Spleen (tissue), 11 donors: ENCODE data around the gene ACTR5. TPM values are rescaled to one million over a fixed set of nuclear protein-coding genes. Genes with fewer than 3 reads are reported as not detected.

Experiments used
- DNase-seq: peaks from one replicate; pipeline ENCODE4 v3.0.0-alpha.2; 2020
- H3K27ac ChIP-seq, 8 donors: fragments of 200-600 bp; sonication (generic) in 7 of 8; 1 replicate in 4 of 8; 2 replicates in 4 of 8; pipeline versions ENCODE4 v1.5.0 to v1.8.0; 2016 to 2021; ENCODE audit warnings: inconsistent platforms in 4 of 8, mild to moderate bottlenecking in 4 of 8, moderate library complexity in 1 of 8
- H3K27me3 ChIP-seq, 7 donors: fragments of 200-600 bp; sonication (generic) in 6 of 7; replicated peaks in 1 of 7; 1 replicate in 4 of 7; 2 replicates in 3 of 7; pipeline versions ENCODE4 v1.5.0 to v1.8.0; 2016 to 2021; ENCODE audit warnings: inconsistent platforms in 3 of 7, mild to moderate bottlenecking in 1 of 7
- H3K36me3 ChIP-seq, 6 donors: fragments of 200-600 bp; sonication (generic) in 5 of 6; 1 replicate in 4 of 6; 2 replicates in 2 of 6; pipeline versions ENCODE4 v1.5.0 to v1.8.0; 2016 to 2021; ENCODE audit warnings: inconsistent platforms in 2 of 6
- H3K4me1 ChIP-seq, 6 donors: fragments of 200-600 bp; sonication (generic) in 5 of 6; 1 replicate in 3 of 6; 2 replicates in 3 of 6; pipeline versions ENCODE4 v1.5.0 to v1.8.0; 2016 to 2021; ENCODE audit warnings: inconsistent platforms in 3 of 6
- H3K4me3 ChIP-seq, 8 donors: fragments of 200-600 bp; sonication (generic) in 7 of 8; 1 replicate in 4 of 8; 2 replicates in 4 of 8; pipeline versions ENCODE4 v1.5.0 to v1.8.0; 2016 to 2021; ENCODE audit warnings: inconsistent platforms in 4 of 8, mild to moderate bottlenecking in 4 of 8, moderate library complexity in 2 of 8
- H3K9me3 ChIP-seq, 8 donors: fragments of 200-600 bp; sonication (generic) in 7 of 8; 1 replicate in 4 of 8; 2 replicates in 4 of 8; pipeline versions ENCODE4 v1.5.0 to v1.8.0; 2016 to 2021; ENCODE audit warnings: inconsistent platforms in 4 of 8
- CTCF ChIP-seq, 11 experiments: fragments of 200-600 bp in 7 of 11; fragments of 450-650 bp in 4 of 11; sonication (generic) in 4 of 11; IDR thresholded peaks in 8 of 11; conservative IDR thresholded peaks in 3 of 11; 1 replicate in 7 of 11; 2 replicates in 4 of 11; pipeline versions ENCODE4 v1.4.0 to v1.8.0; 2016 to 2021; ENCODE audit warnings: antibody characterized with exemption in 11 of 11, inconsistent platforms in 4 of 11, mild to moderate bottlenecking in 1 of 11
- POLR2A ChIP-seq, 3 donors: fragments of 450-650 bp; IDR thresholded peaks; one replicate each; pipeline ENCODE4 v1.5.1; 2017; ENCODE audit warnings: antibody characterized with exemption in 3 of 3, mild to moderate bottlenecking in 1 of 3
- POLR2AphosphoS5 ChIP-seq, 3 donors: sonication (generic); formaldehyde crosslinking; IDR thresholded peaks; one replicate each; pipeline ENCODE4 v1.5.1; 2017; ENCODE audit warnings: antibody characterized with exemption in 3 of 3
- WGBS, 5 donors: extraction: QIAGEN DNeasy Blood & Tissue Kit in 3 of 5; methylation state at CpG; one replicate each; pipeline versions ENCODE4 v1.1.5 to v1.1.7; 2013 to 2018; 5-methylcytosine and 5-hydroxymethylcytosine counted together
- intact Hi-C: fragments of 100-400 bp; cut with DNase I; formaldehyde crosslinking; loops from one replicate; pipeline ENCODE4 v1.15.0; 2023; ENCODE audit warnings: low total_unique reads
- polyA plus RNA-seq, 3 donors: library from polyadenylated mRNA; stranded (reverse); fragments of 200-250 nt; gene quantifications; one replicate each; pipeline ENCODE4 v1.2.1, GENCODE V29; 2013
- total RNA-seq, 7 donors: library from RNA; depleted of rRNA in 3 of 7; stranded (reverse); fragments of >200 nt in 3 of 7; fragmentation: NEBNext Ultra II Directional in 4 of 7; extraction: Animal tissue kit (Norgen Biotek cat#: 25700) in 4 of 7; gene quantifications; one replicate each; pipeline versions ENCODE4 v1.1.0 to v1.2.1, GENCODE V29; 2016 to 2021
- donor health status: healthy with polysubstance abuse.
- donor health status: DM: no; HTN: no; CAD: no; lungs with moderate emphysema.
- donor health status: DM: no; HTN: no; CAD: no.
- donor health status: Bipolar disorder and iron deficiency.
- donor health status: healthy.
- donor health status: DM: no; HTN: no; CAD: no.
- donor health status: DM: yes; HTN: yes; CAD: no.

Gene ACTR5
- total and polyA plus RNA-seq, 10 donors, result 5.6 to 12.8 (median 9.5) TPM

GRCh38 chr20:38752029-38752428 lies 3.8 kb downstream of the ACTR5 start:
- no peak for TF ChIP-seq POLR2AphosphoS5 (IDR thresholded peaks at IDR 0.05)
- no peak for TF ChIP-seq CTCF (IDR thresholded peaks at IDR 0.05 in 8 of 11, conservative IDR thresholded peaks at IDR 0.05 in 3 of 11)
- no peak for TF ChIP-seq POLR2A (IDR thresholded peaks at IDR 0.05)
- H3K9me3 ChIP-seq, result no peaks in the 10 kb centered on the region
- H3K27ac ChIP-seq, result no peak overlapping the region
- intact Hi-C loops, result loop anchor here (5.0 to 10.0 kb wide), 2 partner anchors 100 to 143 kb away; no protein-coding TSS in a partner anchor
- no peak overlapping the region for H3K4me3 ChIP-seq
- DNase-seq, result no peak
- no peaks in the 10 kb centered on the region for H3K27me3 ChIP-seq
- WGBS, 5 donors, result 92 to 98% (median 95%) methylated on average over 4 of the region's 4 CpGs
- H3K36me3 ChIP-seq, result peaks cover 0 to 55% (median 37%) of the 10 kb centered on the region in 6 donors
- H3K4me1 ChIP-seq, result peaks cover 6 to 42% (median 29%) of the 10 kb centered on the region in 6 donors

- H3K27ac ChIP-seq, result no peak overlapping the region
- H3K4me1 ChIP-seq, result peaks cover 0 to 21% (median 13%) of the 10 kb centered on the region in 6 donors
- peaks cover 0 to 84% (median 61%) of the 10 kb centered on the region in 6 donors for H3K36me3 ChIP-seq
- no peaks in the 10 kb centered on the region for H3K27me3 ChIP-seq
- H3K4me3 ChIP-seq, result no peak overlapping the region
- WGBS, 5 donors, result 88 to 96% (median 95%) methylated on average over 13 of the region's 13 CpGs
- no peak for DNase-seq
- TF ChIP-seq POLR2A (IDR thresholded peaks at IDR 0.05) (no peak), CTCF (IDR thresholded peaks at IDR 0.05 in 8 of 11, conservative IDR thresholded peaks at IDR 0.05 in 3 of 11) (no peak), POLR2AphosphoS5 (IDR thresholded peaks at IDR 0.05) (no peak)
- no peaks in the 10 kb centered on the region for H3K9me3 ChIP-seq
- intact Hi-C loops, result loop anchor here (5.0 to 10.0 kb wide), 2 partner anchors 103 to 140 kb away; no protein-coding TSS in a partner anchor
Measured at GRCh38 chr20:38754924-38755323, 6.7 kb downstream of the ACTR5 start.

- TF ChIP-seq POLR2A (IDR thresholded peaks at IDR 0.05) (no peak), CTCF (IDR thresholded peaks at IDR 0.05 in 8 of 11, conservative IDR thresholded peaks at IDR 0.05 in 3 of 11) (no peak), POLR2AphosphoS5 (IDR thresholded peaks at IDR 0.05) (no peak)
- H3K27ac ChIP-seq, result no peak overlapping the region
- DNase-seq, result no peak
- H3K36me3 ChIP-seq, result peaks cover 0 to 89% (median 66%) of the 10 kb centered on the region in 6 donors
- peaks cover 0 to 16% (median 9%) of the 10 kb centered on the region in 6 donors for H3K4me1 ChIP-seq
- H3K9me3 ChIP-seq, result no peaks in the 10 kb centered on the region
- intact Hi-C loops, result loop anchor here (10.0 kb wide), 1 partner anchor 139 kb away; no protein-coding TSS in a partner anchor
- WGBS, 5 donors, result 49 to 60% (median 59%) methylated on average over 6 of the region's 6 CpGs
- no peaks in the 10 kb centered on the region for H3K27me3 ChIP-seq
- no peak overlapping the region for H3K4me3 ChIP-seq
Measured at GRCh38 chr20:38755324-38755910, 7.2 kb downstream of the ACTR5 start.

GRCh38 chr20:38757145-38757775 lies 9.0 kb downstream of the ACTR5 start:
- Histone ChIP-seq H3K36me3 (peaks cover 0 to 100% (median 81%) of the 10 kb centered on the region in 6 donors), H3K4me3 (no peak overlapping the region), H3K27ac (peak overlapping the region in 4 of 8 donors; percentile 22 to 56 (median 34)), H3K9me3 (no peaks in the 10 kb centered on the region), H3K4me1 (peaks cover 0 to 7% (median 0%) of the 10 kb centered on the region in 6 donors), H3K27me3 (no peaks in the 10 kb centered on the region)
- TF ChIP-seq CTCF (IDR thresholded peaks at IDR 0.05 in 8 of 11, conservative IDR thresholded peaks at IDR 0.05 in 3 of 11) (no peak), POLR2AphosphoS5 (IDR thresholded peaks at IDR 0.05) (no peak), POLR2A (IDR thresholded peaks at IDR 0.05) (no peak)
- intact Hi-C loops, result loop anchor here (10.0 kb wide), 1 partner anchor 138 kb away; no protein-coding TSS in a partner anchor
- WGBS, 5 donors, result 65 to 86% (median 78%) methylated on average over 7 of the region's 7 CpGs
- DNase-seq, result no peak
